HUES64 (cell line): Measurements from ENCODE around the gene C1QC.
"Not testable (repeated sequence)": the region's sequence is repeated elsewhere in the genome, so short reads cannot be mapped to it uniquely, and the experiment has no call there.

Experiments
- H3K27ac ChIP-seq: 2 replicates; pipeline ENCODE4 v1.7.0; 2013; ENCODE audit warnings: low read depth, low read length, inconsistent platforms
- H3K27me3 ChIP-seq: 2 replicates; pipeline ENCODE4 v1.6.1; 2013; ENCODE audit warnings: mild to moderate bottlenecking, low read length; ENCODE audit not compliant: insufficient read depth
- H3K36me3 ChIP-seq: 2 replicates; pipeline ENCODE4 v1.6.1; 2013; ENCODE audit warnings: mild to moderate bottlenecking, low read length; ENCODE audit not compliant: insufficient read depth
- H3K4me1 ChIP-seq: 2 replicates; pipeline ENCODE4 v1.6.1; 2013; ENCODE audit warnings: mild to moderate bottlenecking, low read length, moderate library complexity; ENCODE audit not compliant: insufficient read depth
- H3K4me3 ChIP-seq: 2 replicates; pipeline ENCODE4 v1.5.1; 2013; ENCODE audit warnings: mild to moderate bottlenecking, low read length, moderate library complexity
- H3K9ac ChIP-seq: 2 replicates; pipeline ENCODE4 v1.6.1; 2013; ENCODE audit warnings: mild to moderate bottlenecking, low read depth, low read length
- H3K9me3 ChIP-seq: 2 replicates; pipeline ENCODE4 v1.6.1; 2013; ENCODE audit warnings: low read depth, low read length; ENCODE audit not compliant: insufficient read depth
- WGBS: fragments of 150-250, 120-280 bp; methylation state at CpG from one replicate; pipeline ENCODE4 v1.1.7; 2013; ENCODE audit warnings: missing lambda C conversion rate; 5-methylcytosine and 5-hydroxymethylcytosine counted together

C1QC gene

GRCh38 chr1:22651941-22652856 is 8.8 kb downstream of the C1QC start:
- H3K9ac ChIP-seq = no peak overlapping the region
- 93% methylated on average over 13 of the region's 15 CpGs for WGBS
- no peaks in the 10 kb centered on the region for H3K9me3 ChIP-seq
- no peaks in the 10 kb centered on the region for H3K27me3 ChIP-seq
- no peak overlapping the region for H3K27ac ChIP-seq
- H3K36me3 ChIP-seq = no peaks in the 10 kb centered on the region
- no peak overlapping the region for H3K4me3 ChIP-seq
- H3K4me1 ChIP-seq = no peaks in the 10 kb centered on the region

GRCh38 chr1:22652881-22653316 is 9.5 kb downstream of the C1QC start, which contains the start of gene C1QB:
Gene C1QB, plus strand, starts transcription at chr1:22653236. Its CDS starts 6,227 bp downstream, at chr1:22659463.
- no peaks in the 10 kb centered on the region for H3K27me3 ChIP-seq
- H3K4me3 ChIP-seq = no peak within 1 kb of the TSS
- no peaks in the 10 kb centered on the region for H3K9me3 ChIP-seq
- no peaks in the 10 kb centered on the region for H3K4me1 ChIP-seq
- 90% methylated on average over 13 of the region's 13 CpGs for WGBS
- no peak within 1 kb of the TSS for H3K9ac ChIP-seq
- H3K27ac ChIP-seq = no peak within 1 kb of the TSS
- H3K36me3 ChIP-seq = no peaks in the 10 kb centered on the region

GRCh38 chr1:22654692-22655091 is 11.3 kb downstream of the C1QC start:
- Histone ChIP-seq H3K9me3 (no peaks in the 10 kb centered on the region), H3K9ac (no peak overlapping the region), H3K27ac (no peak overlapping the region), H3K4me1 (no peaks in the 10 kb centered on the region), H3K36me3 (no peaks in the 10 kb centered on the region), H3K4me3 (no peak overlapping the region), H3K27me3 (no peaks in the 10 kb centered on the region)
- 67% methylated on average over 5 of the region's 5 CpGs for WGBS

- Histone ChIP-seq H3K27me3 (no peaks in the 10 kb centered on the region), H3K27ac (no peak overlapping the region), H3K9me3 (no peaks in the 10 kb centered on the region), H3K9ac (no peak overlapping the region), H3K4me3 (no peak overlapping the region), H3K4me1 (no peaks in the 10 kb centered on the region), H3K36me3 (no peaks in the 10 kb centered on the region)
- WGBS = 75% methylated on average over 3 of the region's 3 CpGs
These were observed 15.1 kb downstream of the C1QC start for GRCh38 chr1:22658385-22659163.

GRCh38 chr1:22660716-22661241 is 17.3 kb downstream of the C1QC start:
- WGBS = 95% methylated on average over 19 of the region's 19 CpGs
- Histone ChIP-seq H3K36me3 (no peaks in the 10 kb centered on the region), H3K27me3 (no peaks in the 10 kb centered on the region), H3K9ac (no peak overlapping the region), H3K4me3 (no peak overlapping the region), H3K4me1 (no peaks in the 10 kb centered on the region), H3K27ac (no peak overlapping the region), H3K9me3 (no peaks in the 10 kb centered on the region)

GRCh38 chr1:22661880-22662279 is 18.4 kb downstream of the C1QC start:
- Histone ChIP-seq H3K4me3 (no peak overlapping the region), H3K4me1 (no peaks in the 10 kb centered on the region), H3K27me3 (no peaks in the 10 kb centered on the region), H3K36me3 (no peaks in the 10 kb centered on the region), H3K27ac (no peak overlapping the region), H3K9ac (no peak overlapping the region), H3K9me3 (no peaks in the 10 kb centered on the region)
- WGBS = 91% methylated on average over 2 of the region's 2 CpGs

- Histone ChIP-seq H3K9me3 (no peaks in the 10 kb centered on the region), H3K4me1 (no peaks in the 10 kb centered on the region), H3K9ac (no peak overlapping the region), H3K4me3 (no peak overlapping the region), H3K27ac (no peak overlapping the region), H3K27me3 (no peaks in the 10 kb centered on the region), H3K36me3 (no peaks in the 10 kb centered on the region)
- WGBS = 88% methylated on average over 5 of the region's 5 CpGs
These were observed 18.9 kb downstream of the C1QC start for GRCh38 chr1:22662318-22662717.

GRCh38 chr1:22662986-22663408 is 19.6 kb downstream of the C1QC start:
- no peaks in the 10 kb centered on the region for H3K4me1 ChIP-seq
- H3K9me3 ChIP-seq = no peaks in the 10 kb centered on the region
- H3K36me3 ChIP-seq = no peaks in the 10 kb centered on the region
- no peak overlapping the region for H3K4me3 ChIP-seq
- no peak overlapping the region for H3K27ac ChIP-seq
- H3K9ac ChIP-seq = no peak overlapping the region
- H3K27me3 ChIP-seq = no peaks in the 10 kb centered on the region
- WGBS = 92% methylated on average over 8 of the region's 8 CpGs

- Histone ChIP-seq H3K36me3 (no peaks in the 10 kb centered on the region), H3K9ac (no peak overlapping the region), H3K4me3 (no peak overlapping the region), H3K9me3 (no peaks in the 10 kb centered on the region), H3K27ac (no peak overlapping the region), H3K27me3 (no peaks in the 10 kb centered on the region), H3K4me1 (no peaks in the 10 kb centered on the region)
- WGBS = 29% methylated on average over 7 of the region's 7 CpGs
These were observed 22.3 kb downstream of the C1QC start for GRCh38 chr1:22665752-22666151.

GRCh38 chr1:22666412-22666811 is 23.0 kb downstream of the C1QC start:
- no peak overlapping the region for H3K9ac ChIP-seq
- H3K4me1 ChIP-seq = no peaks in the 10 kb centered on the region
- no peak overlapping the region for H3K27ac ChIP-seq
- no peaks in the 10 kb centered on the region for H3K9me3 ChIP-seq
- WGBS = 90% methylated on average over 2 of the region's 2 CpGs
- H3K36me3 ChIP-seq = no peaks in the 10 kb centered on the region
- H3K4me3 ChIP-seq = no peak overlapping the region
- H3K27me3 ChIP-seq = no peaks in the 10 kb centered on the region

GRCh38 chr1:22668840-22669239 is 25.4 kb downstream of the C1QC start:
- H3K27ac ChIP-seq, H3K9ac ChIP-seq, H3K4me3 ChIP-seq, H3K27me3 ChIP-seq, H3K9me3 ChIP-seq, H3K4me1 ChIP-seq, H3K36me3 ChIP-seq: not testable (repeated sequence)
- 95% methylated on average over 2 of the region's 2 CpGs for WGBS
